GM19099 (cell line): ENCODE results near the gene STARD3.

Experiments used
- POLR2A ChIP-seq: IDR thresholded peaks from 3 replicates; pipeline ENCODE4 v1.6.1; 2011; ENCODE audit warnings: low read depth; ENCODE audit not compliant: insufficient read length; ENCODE audit errors: extremely low read depth

Gene STARD3

DNA sequence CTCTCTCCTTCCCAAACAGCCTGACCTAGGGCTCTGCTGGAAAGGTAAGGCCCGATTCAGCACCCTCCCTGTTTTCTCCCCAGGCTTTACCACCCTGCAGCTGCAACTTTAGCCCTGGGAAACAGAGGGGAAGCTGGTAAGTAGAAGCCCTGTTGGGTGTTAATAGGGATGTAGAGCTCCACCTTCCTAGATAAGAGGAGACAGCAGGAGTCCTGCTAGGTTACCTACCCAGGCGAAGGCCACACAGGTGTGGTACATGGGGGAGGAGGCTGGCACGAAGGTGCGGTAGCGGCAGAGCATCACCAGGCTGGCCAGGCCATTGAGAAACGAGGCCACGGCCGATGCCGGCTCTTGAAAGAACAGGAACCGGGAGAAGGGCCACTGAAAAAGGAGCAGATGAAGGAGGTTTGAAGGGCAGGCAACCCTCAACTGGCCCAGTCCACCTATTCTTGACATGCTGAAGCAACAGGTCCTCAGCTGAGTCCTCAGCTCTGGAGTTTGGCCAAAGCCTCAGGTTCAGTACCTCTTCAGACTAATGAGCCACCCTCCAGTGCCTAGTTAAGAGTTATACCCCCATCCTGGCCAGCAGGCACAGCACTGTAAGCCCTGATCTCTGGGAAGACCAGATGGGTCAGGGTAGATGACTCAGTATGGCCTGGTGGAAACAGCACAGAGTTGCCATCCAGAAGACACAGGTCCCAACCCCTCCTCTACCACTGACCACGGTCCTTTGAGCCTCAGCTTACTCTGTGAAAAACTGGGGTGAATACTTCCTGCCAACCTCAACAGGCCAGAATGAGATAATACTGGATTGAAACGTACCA is 47.6 kb downstream of the STARD3 start:
- TF ChIP-seq POLR2A: no peak

DNA sequence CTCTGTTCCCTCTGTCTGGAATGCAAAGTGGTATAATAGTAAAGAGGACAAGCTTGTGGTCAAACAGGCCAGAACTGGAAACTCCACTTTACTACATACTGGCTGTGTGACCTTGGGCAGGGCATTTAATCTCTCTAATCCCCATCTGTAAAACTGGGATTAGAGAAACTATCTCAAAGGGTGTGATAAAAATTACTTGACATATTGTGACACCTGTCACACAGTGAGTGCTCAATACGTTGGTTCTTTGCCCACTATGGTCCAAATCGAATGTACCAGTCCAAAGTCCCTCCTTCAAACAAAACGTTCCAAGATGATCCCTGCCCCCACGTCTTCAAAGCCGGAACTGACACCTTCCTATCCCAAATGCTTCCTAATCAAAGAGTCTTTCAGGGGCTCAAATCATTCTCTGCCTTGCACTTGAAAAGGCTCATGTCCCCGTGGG is 50.2 kb downstream of the STARD3 start:
- TF ChIP-seq POLR2A: no peak

DNA sequence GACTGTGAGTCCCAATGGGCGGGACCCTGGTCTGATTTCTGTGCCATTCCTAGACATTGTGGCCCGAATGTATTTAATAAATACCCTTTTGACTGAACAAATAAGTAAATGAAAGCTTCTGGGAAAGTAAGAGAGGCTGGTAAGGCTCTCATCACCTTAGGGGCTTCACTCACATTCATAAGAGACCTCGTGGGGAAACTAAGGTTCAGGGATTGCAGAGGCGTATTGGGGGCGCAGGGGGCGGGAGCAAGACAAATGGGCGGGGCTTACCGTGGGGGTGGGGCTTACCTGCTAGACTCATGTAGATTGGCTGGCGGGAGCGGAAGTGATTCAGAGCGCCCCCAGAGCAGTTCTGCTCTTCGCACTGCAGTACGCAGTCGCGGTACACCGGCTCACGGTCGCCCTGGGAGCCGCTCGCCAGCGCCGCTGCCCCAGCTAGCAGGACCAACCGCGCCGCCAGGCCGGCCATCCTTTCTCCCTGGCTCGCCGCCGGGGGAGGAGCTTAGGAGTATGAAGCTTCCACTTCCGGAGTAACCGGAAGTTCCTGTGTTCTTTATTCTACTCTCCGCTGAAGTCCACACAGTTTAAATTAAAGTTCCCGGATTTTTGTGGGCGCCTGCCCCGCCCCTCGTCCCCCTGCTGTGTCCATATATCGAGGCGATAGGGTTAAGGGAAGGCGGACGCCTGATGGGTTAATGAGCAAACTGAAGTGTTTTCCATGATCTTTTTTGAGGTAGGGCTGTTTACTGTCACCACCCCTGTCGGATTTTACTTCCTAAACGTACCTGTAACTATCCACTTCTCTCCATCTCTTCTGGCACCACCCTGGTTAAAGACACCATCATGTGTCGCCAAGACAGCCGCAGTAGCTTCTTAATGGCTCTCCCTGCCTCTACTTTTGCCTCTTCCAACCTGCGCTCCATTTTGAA is 50.9 kb downstream of the STARD3 start, which contains the start of gene PGAP3:
TSS of gene PGAP3 (minus strand) at position 512 of the 929 bp plus-strand sequence. CDS start at position 469, 43 bp downstream.
- peak; percentile 88 for TF ChIP-seq POLR2A

DNA sequence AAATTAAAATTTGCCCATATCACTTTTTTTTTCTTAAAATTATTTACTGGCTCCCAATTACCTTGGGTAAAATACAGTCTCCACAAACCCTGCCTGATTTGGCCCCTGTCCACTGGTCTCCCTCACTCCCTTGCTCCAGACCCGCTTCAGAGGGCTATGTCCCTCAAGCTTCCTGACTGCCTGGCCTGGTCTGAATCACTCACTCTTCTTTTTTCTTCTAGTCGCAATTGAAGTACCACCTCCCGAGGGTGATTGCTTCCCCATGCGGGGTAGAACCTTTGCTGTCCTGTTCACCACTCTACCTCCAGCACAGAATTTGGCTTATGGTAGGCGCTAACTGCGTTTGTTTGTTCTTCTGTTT is 51.5 kb downstream of the STARD3 start:
- no peak for TF ChIP-seq POLR2A

DNA sequence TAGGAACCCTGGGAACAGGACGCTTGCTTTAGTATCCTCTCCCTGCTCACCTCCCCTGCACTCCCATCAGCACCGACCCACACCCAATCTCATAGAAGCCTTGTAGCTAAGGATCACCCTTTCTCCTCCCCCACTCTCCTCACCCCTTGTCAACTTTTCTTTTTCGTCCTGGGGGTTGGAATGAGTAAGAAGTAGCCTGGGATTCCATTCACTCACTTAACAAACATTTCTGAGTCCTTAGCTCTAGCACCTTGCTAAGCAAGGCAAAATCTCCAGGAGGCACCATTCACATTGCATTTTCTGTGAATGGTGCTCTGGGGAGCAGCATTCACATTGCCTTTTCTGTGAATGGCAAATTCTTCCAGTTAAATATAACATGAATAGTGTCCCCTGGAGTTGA is 52.0 kb downstream of the STARD3 start:
- TF ChIP-seq POLR2A: no peak

DNA sequence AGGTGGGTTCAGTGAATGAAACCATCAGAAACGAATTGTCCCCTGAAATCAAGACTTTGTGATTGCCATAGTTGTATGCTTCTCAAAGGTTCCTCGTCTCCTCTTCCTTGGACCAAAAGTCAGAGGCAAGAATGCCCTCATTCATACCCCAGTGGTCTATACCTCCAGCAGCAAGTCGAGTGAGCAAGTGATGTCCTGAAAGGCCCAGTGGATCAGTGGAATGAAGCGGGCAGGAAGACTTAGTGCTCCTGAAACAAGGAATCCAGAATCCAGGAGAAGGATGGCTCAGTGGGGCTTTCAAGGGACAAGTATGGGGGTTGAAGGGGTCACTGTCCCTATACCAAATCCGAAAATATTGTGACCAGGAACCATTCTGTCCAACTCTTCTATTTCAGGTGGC is 57.6 kb downstream of the STARD3 start:
- TF ChIP-seq POLR2A: no peak

DNA sequence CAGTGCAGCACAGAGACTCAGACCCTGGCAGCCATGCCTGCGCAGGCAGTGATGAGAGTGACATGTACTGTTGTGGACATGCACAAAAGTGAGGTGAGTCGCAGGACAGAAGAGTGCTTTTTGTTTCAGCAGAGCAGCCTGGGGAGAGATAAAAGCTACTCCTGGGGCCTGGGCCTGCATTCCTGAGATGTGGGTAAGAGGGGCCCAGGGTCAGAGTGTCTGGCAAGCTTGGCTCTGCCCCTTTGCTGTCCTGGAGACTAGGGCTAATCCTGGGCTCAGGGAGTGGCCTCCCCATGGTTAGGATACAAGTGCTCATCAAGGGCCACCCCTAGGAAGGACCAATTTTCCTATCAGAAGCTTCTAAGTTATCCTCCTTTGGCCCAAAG is 58.1 kb downstream of the STARD3 start:
- TF ChIP-seq POLR2A: no peak

DNA sequence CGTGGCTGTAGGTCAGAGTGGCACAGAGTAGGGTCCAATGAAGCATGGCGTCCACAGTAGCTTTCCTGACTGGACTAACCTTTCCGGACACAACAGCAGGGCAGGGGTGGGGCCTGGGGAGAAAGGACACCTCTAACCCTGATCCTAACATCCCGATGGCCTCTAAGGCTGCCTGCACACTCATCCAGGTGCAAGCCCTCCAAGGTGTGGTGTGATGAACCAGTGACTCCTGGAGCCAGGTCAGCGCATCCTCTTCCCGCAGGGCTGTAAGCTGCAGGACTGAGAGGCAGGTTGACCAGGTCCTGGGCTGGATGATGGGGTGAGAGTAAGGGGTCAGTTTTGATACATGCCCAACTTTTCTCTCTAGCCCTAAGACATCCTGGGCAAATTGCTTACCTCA is 59.8 kb downstream of the STARD3 start:
- no peak for TF ChIP-seq POLR2A

DNA sequence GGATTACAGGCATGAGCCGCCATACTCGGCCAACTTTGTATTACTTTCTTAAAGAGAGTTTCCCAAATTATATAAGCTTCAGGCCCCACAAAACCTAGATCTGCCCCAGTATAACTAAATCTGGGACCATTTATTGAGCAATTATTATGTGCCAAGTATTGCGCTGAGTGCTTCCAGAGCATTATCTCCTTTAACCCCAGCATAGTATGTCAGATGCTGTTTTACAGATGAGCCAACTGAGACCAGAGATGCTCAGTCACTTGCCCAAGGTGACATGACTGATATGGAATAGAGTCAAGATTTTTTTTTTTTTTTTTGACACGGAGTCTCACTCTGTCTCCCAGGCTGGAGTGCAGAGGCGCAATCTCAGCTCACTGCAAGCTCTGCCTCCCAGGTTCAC is 61.0 kb downstream of the STARD3 start:
- no peak for TF ChIP-seq POLR2A

DNA sequence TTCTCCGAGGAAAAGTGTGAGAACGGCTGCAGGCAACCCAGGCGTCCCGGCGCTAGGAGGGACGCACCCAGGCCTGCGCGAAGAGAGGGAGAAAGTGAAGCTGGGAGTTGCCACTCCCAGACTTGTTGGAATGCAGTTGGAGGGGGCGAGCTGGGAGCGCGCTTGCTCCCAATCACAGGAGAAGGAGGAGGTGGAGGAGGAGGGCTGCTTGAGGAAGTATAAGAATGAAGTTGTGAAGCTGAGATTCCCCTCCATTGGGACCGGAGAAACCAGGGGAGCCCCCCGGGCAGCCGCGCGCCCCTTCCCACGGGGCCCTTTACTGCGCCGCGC is 62.8 kb downstream of the STARD3 start, which contains the start of gene ERBB2:
TSS of gene ERBB2 (plus strand) at position 247 of the 330 bp plus-strand sequence. CDS start 175 bp downstream, outside the sequence.
- no peak for TF ChIP-seq POLR2A

DNA sequence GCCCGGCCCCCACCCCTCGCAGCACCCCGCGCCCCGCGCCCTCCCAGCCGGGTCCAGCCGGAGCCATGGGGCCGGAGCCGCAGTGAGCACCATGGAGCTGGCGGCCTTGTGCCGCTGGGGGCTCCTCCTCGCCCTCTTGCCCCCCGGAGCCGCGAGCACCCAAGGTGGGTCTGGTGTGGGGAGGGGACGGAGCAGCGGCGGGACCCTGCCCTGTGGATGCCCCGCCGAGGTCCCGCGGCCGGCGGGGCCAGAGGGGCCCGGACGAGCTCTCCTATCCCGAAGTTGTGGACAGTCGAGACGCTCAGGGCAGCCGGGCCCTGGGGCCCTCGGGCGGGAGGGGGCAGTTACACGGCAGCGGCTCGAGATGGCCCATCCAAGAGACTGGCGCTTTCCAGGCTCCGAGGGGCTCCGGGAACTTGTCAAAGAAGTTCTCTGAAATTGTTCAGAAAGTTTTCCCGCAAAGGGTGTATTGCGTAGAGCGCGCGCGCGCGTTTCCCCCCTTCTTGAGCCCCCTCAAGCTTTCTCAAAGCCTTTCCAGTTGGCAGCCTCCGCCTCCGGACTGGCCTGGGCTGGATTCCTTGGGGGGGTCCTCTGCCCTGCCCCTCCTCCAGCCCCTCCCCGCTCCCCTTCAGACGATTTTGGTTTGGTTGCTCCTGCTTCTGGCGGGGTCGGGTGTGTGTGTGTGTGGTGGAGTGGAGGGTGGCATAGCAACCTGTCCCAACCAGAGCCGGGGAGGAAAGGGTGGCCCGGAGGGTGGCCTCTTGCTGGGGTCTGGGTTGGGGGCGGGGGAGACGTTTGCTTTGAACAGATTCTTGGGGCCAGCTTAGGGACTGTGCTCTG is 63.4 kb downstream of the STARD3 start:
- TF ChIP-seq POLR2A: no peak

DNA sequence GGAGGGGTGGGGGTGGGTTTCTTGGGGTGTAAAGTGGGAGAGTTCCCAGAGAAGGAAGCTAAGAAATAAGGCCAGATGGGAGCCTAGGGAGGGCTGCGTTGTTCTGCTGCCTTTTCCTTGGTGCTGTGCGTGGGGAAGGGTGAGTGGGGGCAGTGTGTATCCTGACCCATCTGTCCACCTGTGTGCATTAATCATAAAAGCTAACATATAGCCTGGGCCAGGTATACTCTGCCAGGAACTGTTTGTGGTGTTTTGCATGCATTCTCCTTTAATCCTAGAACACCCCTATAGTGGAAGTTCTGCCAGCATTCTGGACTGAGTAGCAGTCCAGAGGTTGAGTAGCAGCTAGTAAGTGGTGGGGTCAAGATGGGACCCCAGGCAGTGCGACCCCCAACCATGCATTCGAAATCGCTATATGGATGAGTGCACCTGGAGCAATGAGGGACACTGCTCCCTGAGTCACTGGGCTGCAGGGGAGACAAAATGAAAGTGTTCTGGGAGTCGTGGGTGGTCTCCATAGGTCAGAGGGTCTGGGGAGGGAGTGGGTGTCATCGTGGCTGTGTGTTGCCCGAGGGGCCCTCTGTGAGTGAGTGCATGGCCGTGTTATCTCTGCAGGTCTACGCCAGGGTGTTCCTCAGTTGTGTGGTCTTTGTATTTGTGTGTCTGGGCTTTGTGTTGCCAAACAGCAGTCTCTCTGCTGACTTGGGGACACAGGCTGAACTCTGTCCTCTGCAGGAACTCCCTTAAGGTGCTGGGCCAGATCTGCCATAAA is 64.3 kb downstream of the STARD3 start:
- TF ChIP-seq POLR2A: no peak

DNA sequence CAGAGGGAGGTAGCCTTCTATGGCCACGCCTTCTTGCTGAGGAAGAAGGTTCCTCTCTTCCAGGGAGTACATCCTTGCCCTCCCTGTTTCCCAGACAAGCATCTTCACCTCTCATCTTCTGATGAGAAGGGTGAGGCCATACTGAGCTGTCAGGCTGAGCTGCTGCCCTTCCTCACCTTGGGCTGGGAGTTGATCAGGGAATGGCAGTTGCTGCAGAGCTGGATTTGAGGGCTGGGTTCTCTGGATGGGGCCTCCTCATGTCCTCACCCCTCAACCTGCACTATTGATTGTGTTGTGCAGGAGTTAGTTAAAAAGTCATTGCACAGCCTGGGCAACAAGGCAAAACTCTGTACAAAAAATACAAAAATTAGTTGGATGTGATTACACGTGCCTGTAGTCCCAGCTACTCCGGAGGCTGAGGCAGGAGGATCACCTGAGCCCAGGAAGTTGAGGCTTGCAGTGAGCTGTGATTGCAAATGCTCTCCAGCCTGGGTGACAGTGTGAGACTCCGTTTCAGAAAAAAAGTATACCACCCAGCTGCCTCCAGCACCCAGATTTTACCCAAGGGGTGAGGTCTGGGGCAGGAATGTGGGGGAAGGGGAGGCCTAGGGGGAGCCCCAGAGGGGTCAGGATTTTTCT is 65.0 kb downstream of the STARD3 start:
- no peak for TF ChIP-seq POLR2A
